Heart right ventricle (tissue), 16 donors: ENCODE results near the gene MLC1. TPM values are rescaled to one million over a fixed set of nuclear protein-coding genes. Genes with fewer than 3 reads are reported as not detected.
A peak's percentile ranks its signal among the peaks of the same experiment; 100 is the strongest.

Experiments
- ATAC-seq, 8 donors: fragments of 200-7000 bp; cut with Tn5 transposase; one replicate each; pipeline ENCODE4 v1.9.1; 2020; ENCODE audit warnings: mild to moderate bottlenecking in 8 of 8, moderate library complexity in 8 of 8, moderate number of reproducible peaks in 1 of 8
- DNase-seq, 2 donors: peaks; one replicate each; pipeline ENCODE4 v3.0.0-alpha.2; 2020
- H3K27ac ChIP-seq, 10 donors: fragments of 200-600 bp; sonication (generic) in 2 of 10; one replicate each; pipeline versions ENCODE4 v1.5.0 to v1.8.0; 2020 to 2022; ENCODE audit warnings: mild to moderate bottlenecking in 3 of 10
- H3K27me3 ChIP-seq, 7 donors: fragments of 200-600 bp; one replicate each; pipeline ENCODE4 v1.8.0; 2021 to 2022; ENCODE audit warnings: mild to moderate bottlenecking in 2 of 7
- H3K36me3 ChIP-seq, 9 donors: fragments of 200-600 bp; sonication (generic) in 1 of 9; one replicate each; pipeline versions ENCODE4 v1.5.0 to v1.8.0; 2020 to 2022; ENCODE audit warnings: mild to moderate bottlenecking in 2 of 9
- H3K4me1 ChIP-seq, 9 donors: fragments of 200-600 bp; sonication (generic) in 1 of 9; one replicate each; pipeline versions ENCODE4 v1.5.0 to v1.8.0; 2020 to 2022; ENCODE audit warnings: mild to moderate bottlenecking in 4 of 9
- H3K4me3 ChIP-seq, 10 donors: fragments of 200-600 bp; sonication (generic) in 2 of 10; one replicate each; pipeline versions ENCODE4 v1.5.0 to v1.8.0; 2020 to 2022; ENCODE audit warnings: mild to moderate bottlenecking in 7 of 10, moderate library complexity in 2 of 10
- H3K9me3 ChIP-seq, 11 donors: fragments of 200-600 bp in 10 of 11; sonication (generic) in 2 of 11; one replicate each; pipeline versions ENCODE4 v1.5.0 to v1.8.0; 2013 to 2022; ENCODE audit warnings: mild to moderate bottlenecking in 2 of 11, control low read depth in 1 of 11, moderate library complexity in 1 of 11
- WGBS, 2 donors: extraction: QIAGEN DNeasy Blood & Tissue Kit; methylation state at CpG; one replicate each; pipeline ENCODE4 v1.1.7; 2013; ENCODE audit warnings: inconsistent platforms in 1 of 2; 5-methylcytosine and 5-hydroxymethylcytosine counted together
- intact Hi-C, 10 donors: fragments of 100-400 bp; cut with DNase I; formaldehyde crosslinking; loops; one replicate each; pipeline versions ENCODE4 v1.11.1 to v1.14.2; 2022
- polyA plus RNA-seq, 2 donors: library from polyadenylated mRNA; stranded (reverse); fragments of 200-250 nt; gene quantifications; one replicate each; pipeline ENCODE4 v1.2.3, GENCODE V29; 2013
- total RNA-seq, 10 donors: library from RNA; stranded (reverse); fragmentation: NEBNext Ultra II Directional in 3 of 10; extraction: Animal tissue kit (Norgen Biotek cat#: 25700) in 3 of 10; gene quantifications; one replicate each; pipeline versions ENCODE4 v1.2.1 to v1.2.4, GENCODE V29; 2021 to 2023
- TF ChIP-seq, protein P1 (sequence below), 9 donors: fragments of 200-600 bp; sonication (generic) in 2 of 9; IDR thresholded peaks; one replicate each; pipeline versions ENCODE4 v1.5.0 to v1.8.0; 2021 to 2022; ENCODE audit warnings: antibody characterized with exemption in 9 of 9, mild to moderate bottlenecking in 5 of 9, moderate library complexity in 1 of 9
- donor health status: Arrhythmogenic right ventricular cardiomyopathy.
- donor health status: ischemic (EF 13 %, LVEDD 7.1; RV severe dilation, severe dysfunction).
- donor health status: healthy with polysubstance abuse.
- donor health status: DM: no; HTN: yes; CAD: no.
- donor health status: DM: no; HTN: no; CAD: no.
- donor health status: ischemic (EF 25% LVEDD 6.9; RV normal size, moderate dysfunction).
- donor health status: ischemic (EF 25% LVEDD 5.7; RV mildly dilated, moderate dysfunction).
- donor health status: healthy.
- donor health status: DM: yes; HTN: yes; CAD: no.
- donor health status: Ischemic cardiomyopathy.
- donor health status: ischemic (EF 35%, LVEDD 5.7; RV mildly dilated, moderate dysfunction).
- donor health status: nonischemic (EF 11% LVEDD 7.7; RV severe dilation, severe dysfunction).
- donor health status: DM: yes; HTN: yes; CAD: no.
- donor health status: PGD.
- donor health status: ischemic (EF 29% LVEDD 5.4; RV normal size, mild dysfunction).
- donor health status: nonischemic (EF 23%, LVEDD 6.1; RV moderate dilation, normal function).

MLC1 gene
- total and polyA plus RNA-seq, 12 donors, result 0.03 to 1.6 (median 0.22) TPM; not detected in 4

DNA sequence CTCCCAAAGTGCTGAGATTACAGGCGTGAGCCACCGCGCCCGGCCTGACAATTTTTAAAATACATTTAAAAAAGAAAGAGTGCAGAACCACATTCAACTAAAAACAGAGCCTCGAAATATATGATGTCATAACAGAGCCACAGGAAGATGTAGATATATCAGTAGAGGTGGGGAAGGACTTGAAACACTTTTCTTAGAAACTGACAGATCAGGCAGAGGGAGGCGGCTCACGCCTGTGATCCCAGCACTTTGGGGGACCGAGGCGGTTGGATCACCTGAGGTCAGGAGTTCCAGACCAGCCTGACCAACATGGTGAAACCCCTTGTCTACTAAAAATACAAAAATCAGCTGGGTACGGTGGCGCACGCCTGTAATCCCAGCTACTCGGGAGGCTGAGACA is 7.0 kb downstream of the MLC1 start:
- Histone ChIP-seq H3K9me3 (no peaks in the 10 kb centered on the region), H3K4me1 (peaks cover 0 to 4% (median 0%) of the 10 kb centered on the region in 9 donors), H3K36me3 (no peaks in the 10 kb centered on the region), H3K27me3 (peaks cover 5 to 48% (median 21%) of the 10 kb centered on the region in 7 donors), H3K27ac (no peak overlapping the region), H3K4me3 (no peak overlapping the region)
- DNase-seq (no peak), ATAC-seq (no peak)
- WGBS, 2 donors, result 93 to 97% methylated on average over 13 of the region's 13 CpGs
- intact Hi-C loops, result no loop called here
- TF ChIP-seq, protein P1, sequence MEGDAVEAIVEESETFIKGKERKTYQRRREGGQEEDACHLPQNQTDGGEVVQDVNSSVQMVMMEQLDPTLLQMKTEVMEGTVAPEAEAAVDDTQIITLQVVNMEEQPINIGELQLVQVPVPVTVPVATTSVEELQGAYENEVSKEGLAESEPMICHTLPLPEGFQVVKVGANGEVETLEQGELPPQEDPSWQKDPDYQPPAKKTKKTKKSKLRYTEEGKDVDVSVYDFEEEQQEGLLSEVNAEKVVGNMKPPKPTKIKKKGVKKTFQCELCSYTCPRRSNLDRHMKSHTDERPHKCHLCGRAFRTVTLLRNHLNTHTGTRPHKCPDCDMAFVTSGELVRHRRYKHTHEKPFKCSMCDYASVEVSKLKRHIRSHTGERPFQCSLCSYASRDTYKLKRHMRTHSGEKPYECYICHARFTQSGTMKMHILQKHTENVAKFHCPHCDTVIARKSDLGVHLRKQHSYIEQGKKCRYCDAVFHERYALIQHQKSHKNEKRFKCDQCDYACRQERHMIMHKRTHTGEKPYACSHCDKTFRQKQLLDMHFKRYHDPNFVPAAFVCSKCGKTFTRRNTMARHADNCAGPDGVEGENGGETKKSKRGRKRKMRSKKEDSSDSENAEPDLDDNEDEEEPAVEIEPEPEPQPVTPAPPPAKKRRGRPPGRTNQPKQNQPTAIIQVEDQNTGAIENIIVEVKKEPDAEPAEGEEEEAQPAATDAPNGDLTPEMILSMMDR (IDR thresholded peaks at IDR 0.05), result no peak

DNA sequence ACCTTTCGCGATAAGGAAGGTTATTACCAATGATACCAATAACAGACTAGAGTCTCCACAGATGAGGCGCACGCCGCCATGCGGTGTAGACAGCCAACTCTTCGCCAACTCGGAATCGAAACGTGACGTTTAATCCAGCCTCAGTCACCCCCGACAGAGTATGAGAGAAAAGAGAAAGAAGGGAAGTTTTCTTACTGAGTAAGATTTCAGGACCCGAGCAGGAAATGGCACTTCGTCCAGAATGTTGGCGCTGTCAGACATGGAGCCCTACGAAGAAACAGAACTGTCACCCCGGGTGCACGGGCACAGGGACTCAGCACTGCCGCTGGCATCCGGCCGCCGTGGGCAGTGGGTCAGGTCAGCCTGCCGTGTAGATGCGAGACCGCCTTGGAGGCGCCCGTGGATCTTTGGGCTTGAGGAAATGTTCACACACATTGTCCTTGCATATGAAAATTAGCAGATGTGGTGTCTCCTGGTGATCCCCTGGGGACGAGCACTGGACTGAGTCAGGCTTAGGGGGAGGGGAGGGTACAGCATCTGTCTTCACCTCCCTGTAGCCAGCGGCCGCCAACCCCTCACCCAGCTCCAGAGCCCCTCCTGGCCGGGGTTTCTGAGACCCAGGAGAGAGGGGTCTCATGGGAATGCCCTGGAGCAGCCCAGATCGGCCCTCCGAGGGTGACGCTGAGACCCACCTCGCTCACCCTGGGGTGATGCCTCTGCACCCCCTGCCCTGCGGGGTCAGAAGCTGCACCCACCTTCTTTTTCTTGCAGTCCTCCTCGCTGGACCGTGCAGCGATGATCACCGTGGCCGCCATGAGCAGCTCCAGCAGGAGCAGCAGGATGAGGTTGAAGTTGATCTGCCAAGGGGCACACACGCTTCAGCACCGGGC is 8.3 kb downstream of the MLC1 start:
- peak in 1 of 8 donors; percentile 28 for ATAC-seq
- H3K27ac ChIP-seq, result no peak overlapping the region
- intact Hi-C loops, result no loop called here
- H3K9me3 ChIP-seq, result no peaks in the 10 kb centered on the region
- WGBS, 2 donors, result 79 to 85% methylated on average over 43 of the region's 43 CpGs
- peaks cover 0 to 47% (median 17%) of the 10 kb centered on the region in 7 donors for H3K27me3 ChIP-seq
- no peaks in the 10 kb centered on the region for H3K36me3 ChIP-seq
- peaks cover 0 to 4% (median 0%) of the 10 kb centered on the region in 9 donors for H3K4me1 ChIP-seq
- DNase-seq, result no peak
- TF ChIP-seq, protein P1 (IDR thresholded peaks at IDR 0.05), result no peak
- H3K4me3 ChIP-seq, result no peak overlapping the region

DNA sequence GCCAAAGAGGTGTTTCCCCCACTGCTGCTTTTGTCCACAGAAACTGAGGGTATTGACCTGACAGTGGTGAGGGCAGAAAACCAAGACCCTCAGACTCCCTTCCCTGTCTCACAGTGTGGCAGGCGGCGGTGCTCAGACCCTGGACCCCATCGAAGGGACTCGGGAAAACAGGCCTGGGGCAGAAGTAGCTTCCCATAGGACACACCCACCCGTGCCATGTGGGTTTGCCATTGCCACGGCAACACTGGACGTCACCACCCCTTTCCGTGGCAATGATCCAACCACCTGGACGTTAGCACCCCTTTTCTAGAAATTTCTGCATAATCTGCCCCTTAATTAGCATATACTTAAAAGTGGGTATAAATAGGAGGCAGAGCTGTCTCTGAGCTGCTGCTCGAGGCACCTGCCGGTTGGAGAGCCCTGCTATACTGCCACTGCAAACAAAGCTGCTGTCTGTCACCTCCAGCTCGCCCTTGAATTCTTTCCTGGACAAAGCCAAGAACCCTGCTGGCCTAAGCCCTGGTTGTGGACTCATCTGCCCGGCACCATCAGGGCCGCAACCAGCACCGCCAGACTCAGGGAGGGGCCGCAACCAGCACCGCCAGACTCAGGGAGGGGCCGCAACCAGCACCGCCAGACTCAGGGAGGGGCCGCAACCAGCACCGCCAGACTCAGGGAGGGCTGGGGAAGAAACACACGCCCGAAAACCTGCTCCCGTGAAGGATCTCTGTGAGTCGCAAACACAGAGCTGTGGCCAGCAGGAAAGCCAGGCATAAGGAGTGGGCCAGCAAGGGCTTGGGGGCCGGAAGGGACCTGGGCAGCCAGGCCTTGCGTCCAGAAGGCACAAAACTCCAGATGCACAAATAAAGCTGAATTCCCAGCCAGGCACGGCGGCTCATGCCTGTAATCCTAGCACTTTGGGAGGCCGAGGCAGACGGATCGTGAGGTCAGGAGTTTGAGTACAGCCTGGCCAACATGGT is 10.4 kb downstream of the MLC1 start:
- WGBS, 2 donors, result 80 to 84% methylated on average over 32 of the region's 32 CpGs
- intact Hi-C loops, result no loop called here
- H3K27me3 ChIP-seq, result peaks cover 0 to 38% (median 15%) of the 10 kb centered on the region in 7 donors
- H3K36me3 ChIP-seq, result no peaks in the 10 kb centered on the region
- TF ChIP-seq, protein P1 (IDR thresholded peaks at IDR 0.05), result no peak
- peak in 2 of 8 donors; percentile 19 to 35 for ATAC-seq
- no peak overlapping the region for H3K4me3 ChIP-seq
- H3K27ac ChIP-seq, result no peak overlapping the region
- DNase-seq, result no peak
- H3K9me3 ChIP-seq, result no peaks in the 10 kb centered on the region
- peaks cover 0 to 4% (median 0%) of the 10 kb centered on the region in 9 donors for H3K4me1 ChIP-seq

DNA sequence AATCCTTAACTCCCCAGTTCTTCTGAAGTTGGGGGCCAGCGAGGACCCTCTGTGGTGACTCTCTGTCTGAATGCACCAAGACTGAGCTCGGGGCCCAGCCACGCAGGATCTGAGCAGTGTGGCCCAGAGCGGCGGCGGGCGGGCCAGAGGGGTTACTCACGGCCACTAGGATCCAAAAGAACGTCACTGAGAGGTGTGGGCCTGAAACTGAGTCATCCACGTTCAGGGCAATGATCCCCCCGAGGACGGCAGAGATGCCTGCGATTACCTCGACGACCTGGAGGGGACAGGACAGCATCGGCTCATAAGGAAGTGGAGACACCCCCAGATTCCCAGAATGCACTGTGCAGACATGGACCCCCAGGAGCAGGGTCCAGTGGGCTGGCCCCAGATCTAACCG is 11.2 kb downstream of the MLC1 start:
- no peak overlapping the region for H3K4me3 ChIP-seq
- intact Hi-C loops, result no loop called here
- DNase-seq (no peak), ATAC-seq (no peak)
- no peaks in the 10 kb centered on the region for H3K9me3 ChIP-seq
- H3K36me3 ChIP-seq, result no peaks in the 10 kb centered on the region
- H3K4me1 ChIP-seq, result peaks cover 0 to 4% (median 0%) of the 10 kb centered on the region in 9 donors
- H3K27me3 ChIP-seq, result peaks cover 0 to 33% (median 15%) of the 10 kb centered on the region in 7 donors
- H3K27ac ChIP-seq, result no peak overlapping the region
- TF ChIP-seq, protein P1 (IDR thresholded peaks at IDR 0.05), result no peak
- WGBS, 2 donors, result 76 to 83% methylated on average over 17 of the region's 17 CpGs
